ENCODE data around the gene CCBE1.

The CCBE1 gene

DNA sequence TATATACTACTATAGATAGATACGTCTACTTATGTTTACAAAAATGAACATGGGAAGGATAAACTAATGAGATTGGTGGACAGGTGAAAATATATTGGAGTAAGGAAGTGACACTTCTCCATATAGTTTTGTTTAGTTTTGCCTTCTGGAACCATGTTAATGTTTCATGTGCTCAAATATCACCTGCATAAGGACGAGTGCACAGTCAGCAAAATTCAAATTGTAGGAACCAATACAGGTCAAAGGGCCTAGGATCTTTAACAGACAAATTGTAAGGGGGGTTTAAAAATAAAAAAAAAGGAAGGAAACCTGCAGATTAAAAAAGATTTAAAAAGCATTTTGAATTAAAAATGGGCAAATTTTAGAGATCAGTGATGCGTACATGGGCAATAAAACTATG, 104.6 kb downstream of the CCBE1 start:
- Histone ChIP-seq H3K36me3 (ENCODE audit: control insufficient read depth, insufficient read depth, low read length, severe bottlenecking) (peaks cover 4% of the 10 kb centered on the region), H3K9me3 (ENCODE audit: control insufficient read depth, low read length) (no peaks in the 10 kb centered on the region), H3K27me3 (replicated peaks; ENCODE audit: control insufficient read depth, insufficient read depth, low read length) (no peaks in the 10 kb centered on the region), H3K9ac (ENCODE audit: low read length) (no peak overlapping the region), H3K4me3 (ENCODE audit: low read length) (no peak overlapping the region), H3K4me1 (ENCODE audit: control insufficient read depth, insufficient read depth, low read length) (peaks cover 18% of the 10 kb centered on the region)
- no peak for DNase-seq (ENCODE audit: low read depth)

DNA sequence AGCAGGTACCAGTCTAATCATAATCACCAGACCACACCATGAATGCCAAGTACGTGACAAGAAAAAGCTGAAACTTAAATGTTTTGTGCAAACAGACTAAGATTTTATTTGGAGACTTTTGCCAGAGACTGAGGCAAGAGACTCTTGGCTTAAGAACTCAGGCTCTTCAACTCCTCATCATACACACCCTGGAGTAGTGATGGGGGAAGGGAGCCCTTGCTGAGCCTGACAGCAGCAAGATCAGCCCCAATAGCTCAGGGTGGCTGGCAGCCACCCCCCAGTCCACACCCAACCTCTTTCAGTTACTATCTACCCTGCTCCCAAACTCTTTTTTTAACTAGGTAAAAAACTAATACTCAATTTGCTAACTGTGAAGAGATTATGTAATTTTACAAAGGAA, 114.8 kb downstream of the CCBE1 start:
- Histone ChIP-seq H3K36me3 (ENCODE audit: control insufficient read depth, insufficient read depth, low read length, severe bottlenecking) (no peaks in the 10 kb centered on the region), H3K4me1 (ENCODE audit: control insufficient read depth, insufficient read depth, low read length) (peaks cover 10% of the 10 kb centered on the region), H3K9me3 (ENCODE audit: control insufficient read depth, low read length) (no peaks in the 10 kb centered on the region), H3K4me3 (ENCODE audit: low read length) (no peak overlapping the region), H3K27me3 (replicated peaks; ENCODE audit: control insufficient read depth, insufficient read depth, low read length) (no peaks in the 10 kb centered on the region), H3K9ac (ENCODE audit: low read length) (no peak overlapping the region)
- DNase-seq (ENCODE audit: low read depth): no peak

DNA sequence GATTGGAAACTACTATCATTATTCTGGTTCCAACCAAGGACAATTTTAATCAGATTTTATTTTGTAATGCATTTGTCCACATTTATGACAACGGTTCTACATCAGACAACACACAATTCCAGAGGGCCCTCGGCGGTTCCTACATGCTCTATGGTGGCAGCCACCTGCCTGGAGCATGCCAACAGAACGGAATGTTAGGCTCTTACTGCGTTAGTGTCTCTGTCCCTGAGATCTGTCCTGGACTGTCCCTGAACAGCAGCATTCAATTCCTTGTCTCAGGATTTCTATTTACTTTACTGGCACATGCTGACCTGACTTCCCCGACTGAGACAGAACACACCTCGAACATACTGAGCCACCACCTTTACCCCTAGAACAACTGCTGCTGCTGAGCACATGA, 117.7 kb downstream of the CCBE1 start:
- H3K36me3 ChIP-seq (ENCODE audit: control insufficient read depth, insufficient read depth, low read length, severe bottlenecking): no peaks in the 10 kb centered on the region

DNA sequence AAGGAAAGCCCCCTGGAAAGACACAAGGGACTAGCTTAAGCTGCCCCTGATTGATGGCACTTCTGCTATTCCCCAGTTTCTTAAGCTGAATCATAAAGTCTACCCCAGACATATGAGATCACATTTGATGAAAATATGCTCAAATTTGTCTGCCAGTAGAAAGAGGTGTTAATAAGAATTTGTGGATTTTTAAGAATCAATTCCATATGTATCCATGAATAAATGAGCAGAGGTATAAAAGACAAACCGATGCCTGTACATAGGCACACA, 119.9 kb downstream of the CCBE1 start:
- no peaks in the 10 kb centered on the region for H3K9me3 ChIP-seq (ENCODE audit: control insufficient read depth, low read length)

More for the DNA sequence above, 117.7 kb downstream of the CCBE1 start:
- no peak overlapping the region for H3K9ac ChIP-seq (ENCODE audit: low read length)
- H3K9me3 ChIP-seq (ENCODE audit: control insufficient read depth, low read length): no peaks in the 10 kb centered on the region
- no peaks in the 10 kb centered on the region for H3K27me3 ChIP-seq (replicated peaks; ENCODE audit: control insufficient read depth, insufficient read depth, low read length)
- no peak overlapping the region for H3K4me3 ChIP-seq (ENCODE audit: low read length)
- no peak for DNase-seq (ENCODE audit: low read depth)
- H3K4me1 ChIP-seq (ENCODE audit: control insufficient read depth, insufficient read depth, low read length): peaks cover 10% of the 10 kb centered on the region

DNA sequence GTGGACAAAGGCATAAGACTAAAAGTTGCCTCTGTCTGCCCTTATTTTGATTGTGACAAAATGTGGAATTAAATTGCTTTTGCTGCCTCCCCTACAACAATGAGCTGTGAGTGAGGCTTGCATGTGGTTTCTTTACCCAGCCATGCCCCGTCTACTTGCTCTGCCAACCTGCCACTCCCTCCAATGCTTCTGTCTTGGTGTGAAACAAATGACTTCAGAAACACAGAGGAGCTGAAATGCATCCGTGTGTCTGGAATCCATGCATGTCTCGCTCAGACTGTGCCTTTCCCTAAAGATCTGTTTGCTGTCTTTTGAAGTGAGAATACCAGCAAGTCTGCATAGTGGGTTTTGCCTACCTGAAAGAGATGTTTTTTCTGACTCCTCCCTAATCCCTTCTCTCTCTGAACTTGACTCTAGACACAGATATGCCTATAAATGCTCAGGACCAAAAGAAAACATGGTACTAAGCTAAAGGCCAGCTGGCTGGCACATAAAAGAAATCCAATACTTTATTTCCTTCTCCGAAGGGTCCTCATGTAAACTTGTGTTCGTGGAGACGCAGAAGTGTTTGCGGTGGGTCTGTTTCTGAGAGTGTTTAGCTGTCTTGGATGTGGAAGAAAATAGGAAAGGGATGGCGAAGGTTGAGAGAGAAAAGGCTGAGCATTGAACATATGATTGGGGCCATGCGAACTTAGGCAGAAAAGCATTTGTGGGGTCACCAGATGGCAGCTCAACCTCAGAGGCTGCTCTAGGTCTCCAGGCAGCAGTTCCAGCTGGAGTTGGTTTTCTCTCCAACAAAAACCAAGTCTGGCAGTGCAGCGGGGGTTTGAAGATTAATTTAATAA, 120.5 kb downstream of the CCBE1 start:
- H3K27me3 ChIP-seq (replicated peaks; ENCODE audit: control insufficient read depth, insufficient read depth, low read length): no peaks in the 10 kb centered on the region
- DNase-seq (ENCODE audit: low read depth): no peak
- no peaks in the 10 kb centered on the region for H3K9me3 ChIP-seq (ENCODE audit: control insufficient read depth, low read length)
- H3K36me3 ChIP-seq (ENCODE audit: control insufficient read depth, insufficient read depth, low read length, severe bottlenecking): no peaks in the 10 kb centered on the region
- H3K9ac ChIP-seq (ENCODE audit: low read length): no peak overlapping the region
- H3K4me1 ChIP-seq (ENCODE audit: control insufficient read depth, insufficient read depth, low read length): peaks cover under 1% of the 10 kb centered on the region
- H3K4me3 ChIP-seq (ENCODE audit: low read length): no peak overlapping the region

More for the DNA sequence above, 119.9 kb downstream of the CCBE1 start:
- Histone ChIP-seq H3K4me3 (ENCODE audit: low read length) (no peak overlapping the region), H3K4me1 (ENCODE audit: control insufficient read depth, insufficient read depth, low read length) (peaks cover 6% of the 10 kb centered on the region), H3K27me3 (replicated peaks; ENCODE audit: control insufficient read depth, insufficient read depth, low read length) (no peaks in the 10 kb centered on the region), H3K9ac (ENCODE audit: low read length) (no peak overlapping the region), H3K36me3 (ENCODE audit: control insufficient read depth, insufficient read depth, low read length, severe bottlenecking) (no peaks in the 10 kb centered on the region)
- no peak for DNase-seq (ENCODE audit: low read depth)

- Histone ChIP-seq H3K36me3 (ENCODE audit: control insufficient read depth, insufficient read depth, low read length, severe bottlenecking) (no peaks in the 10 kb centered on the region), H3K27me3 (replicated peaks; ENCODE audit: control insufficient read depth, insufficient read depth, low read length) (no peaks in the 10 kb centered on the region), H3K4me3 (ENCODE audit: low read length) (no peak overlapping the region), H3K9ac (ENCODE audit: low read length) (no peak overlapping the region), H3K9me3 (ENCODE audit: control insufficient read depth, low read length) (no peaks in the 10 kb centered on the region), H3K4me1 (ENCODE audit: control insufficient read depth, insufficient read depth, low read length) (no peaks in the 10 kb centered on the region)
- no peak for DNase-seq (ENCODE audit: low read depth)
Observed at GRCh38 chr18:59575995-59576394, 121.2 kb downstream of the CCBE1 start.

DNA sequence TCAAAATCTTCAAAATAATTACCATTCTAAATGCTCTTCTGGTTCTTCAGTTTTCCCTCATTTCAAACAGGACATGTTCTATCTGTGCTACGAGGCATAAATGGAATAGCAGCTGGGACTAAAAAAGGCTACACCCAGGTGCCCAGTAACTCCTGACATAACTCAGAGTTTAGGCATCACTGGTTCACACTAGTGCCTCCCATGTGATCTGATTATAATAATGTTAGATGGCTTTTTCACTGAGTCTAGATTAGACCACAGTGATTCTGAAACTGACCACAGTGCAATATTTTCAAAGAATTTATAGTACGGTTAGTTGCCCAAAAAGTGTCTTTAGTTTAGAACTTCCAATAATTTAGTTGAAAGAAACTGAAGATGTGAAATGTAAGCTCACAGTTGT, 123.3 kb downstream of the CCBE1 start:
- no peak for DNase-seq (ENCODE audit: low read depth)
- Histone ChIP-seq H3K4me3 (ENCODE audit: low read length) (no peak overlapping the region), H3K9me3 (ENCODE audit: control insufficient read depth, low read length) (no peaks in the 10 kb centered on the region), H3K4me1 (ENCODE audit: control insufficient read depth, insufficient read depth, low read length) (no peaks in the 10 kb centered on the region), H3K9ac (ENCODE audit: low read length) (no peak overlapping the region), H3K27me3 (replicated peaks; ENCODE audit: control insufficient read depth, insufficient read depth, low read length) (no peaks in the 10 kb centered on the region), H3K36me3 (ENCODE audit: control insufficient read depth, insufficient read depth, low read length, severe bottlenecking) (no peaks in the 10 kb centered on the region)

- Histone ChIP-seq H3K9ac (ENCODE audit: low read length) (no peak overlapping the region), H3K36me3 (ENCODE audit: control insufficient read depth, insufficient read depth, low read length, severe bottlenecking) (no peaks in the 10 kb centered on the region), H3K27me3 (replicated peaks; ENCODE audit: control insufficient read depth, insufficient read depth, low read length) (no peaks in the 10 kb centered on the region), H3K4me3 (ENCODE audit: low read length) (no peak overlapping the region), H3K4me1 (ENCODE audit: control insufficient read depth, insufficient read depth, low read length) (no peaks in the 10 kb centered on the region), H3K9me3 (ENCODE audit: control insufficient read depth, low read length) (no peaks in the 10 kb centered on the region)
- no peak for DNase-seq (ENCODE audit: low read depth)
Observed at GRCh38 chr18:59571902-59572301, 125.3 kb downstream of the CCBE1 start.

DNA sequence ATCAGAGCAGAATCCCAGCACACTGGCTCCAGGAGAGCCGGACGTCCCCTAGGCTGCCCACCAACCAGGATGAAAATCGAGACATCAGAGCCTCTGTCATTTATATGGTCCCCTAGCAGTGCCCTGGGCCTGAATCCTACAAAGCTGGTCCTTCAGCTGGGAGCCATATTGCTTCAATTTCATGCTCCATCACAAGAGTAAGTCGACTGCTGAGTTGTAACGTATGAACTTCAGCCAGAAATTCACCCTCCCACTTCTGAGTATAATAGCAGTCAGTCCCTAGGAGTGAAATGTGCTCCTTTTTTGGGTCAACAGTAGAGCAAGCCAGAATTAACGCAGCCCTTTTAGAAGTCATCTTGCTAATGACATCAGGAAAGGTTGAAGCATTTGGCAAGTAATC, 126.4 kb downstream of the CCBE1 start:
- no peak overlapping the region for H3K4me3 ChIP-seq (ENCODE audit: low read length)
- DNase-seq (ENCODE audit: low read depth): no peak
- no peaks in the 10 kb centered on the region for H3K36me3 ChIP-seq (ENCODE audit: control insufficient read depth, insufficient read depth, low read length, severe bottlenecking)
- H3K27me3 ChIP-seq (replicated peaks; ENCODE audit: control insufficient read depth, insufficient read depth, low read length): no peaks in the 10 kb centered on the region
- H3K9ac ChIP-seq (ENCODE audit: low read length): no peak overlapping the region
- H3K9me3 ChIP-seq (ENCODE audit: control insufficient read depth, low read length): no peaks in the 10 kb centered on the region
- peaks cover 7% of the 10 kb centered on the region for H3K4me1 ChIP-seq (ENCODE audit: control insufficient read depth, insufficient read depth, low read length)

DNA sequence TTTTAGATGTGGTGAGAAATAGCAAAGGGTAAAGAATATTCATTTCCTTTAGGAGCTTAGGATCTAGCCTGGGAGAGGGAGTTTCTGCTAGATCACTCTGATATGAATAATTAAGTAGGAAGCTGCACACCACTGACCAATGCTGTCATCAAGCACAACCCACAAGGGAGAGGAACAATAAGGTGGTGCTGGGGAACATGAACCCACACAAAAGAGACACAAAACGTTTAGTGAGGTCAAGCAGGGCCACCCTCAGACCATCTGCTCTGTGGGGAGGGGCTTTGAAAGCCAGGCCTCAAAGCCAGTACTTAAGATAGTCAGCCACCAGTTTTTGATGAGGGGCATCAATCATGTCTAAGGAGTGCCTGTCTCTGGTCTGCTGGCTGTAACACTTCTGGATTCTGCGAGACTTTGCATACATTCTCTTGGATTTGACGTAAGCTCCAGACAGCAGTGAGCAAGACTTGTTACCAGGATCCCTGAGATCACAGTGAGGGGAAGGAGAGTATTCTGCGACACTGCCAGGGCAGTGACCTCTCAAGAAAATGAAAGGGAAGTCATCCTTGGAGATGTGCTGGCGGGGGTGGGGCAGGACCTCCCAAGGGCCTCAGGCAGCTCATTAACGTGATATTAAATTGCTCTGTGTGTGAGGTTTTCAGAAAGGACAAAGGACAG, 127.0 kb downstream of the CCBE1 start:
- no peak for DNase-seq (ENCODE audit: low read depth)
- H3K4me1 ChIP-seq (ENCODE audit: control insufficient read depth, insufficient read depth, low read length): peaks cover 9% of the 10 kb centered on the region

GRCh38 chr18:59569390-59569791, 127.8 kb downstream of the CCBE1 start:
- Histone ChIP-seq H3K9ac (ENCODE audit: low read length) (no peak overlapping the region), H3K36me3 (ENCODE audit: control insufficient read depth, insufficient read depth, low read length, severe bottlenecking) (no peaks in the 10 kb centered on the region), H3K9me3 (ENCODE audit: control insufficient read depth, low read length) (no peaks in the 10 kb centered on the region), H3K4me1 (ENCODE audit: control insufficient read depth, insufficient read depth, low read length) (peaks cover 14% of the 10 kb centered on the region), H3K27me3 (replicated peaks; ENCODE audit: control insufficient read depth, insufficient read depth, low read length) (no peaks in the 10 kb centered on the region), H3K4me3 (ENCODE audit: low read length) (no peak overlapping the region)
- no peak for DNase-seq (ENCODE audit: low read depth)

More for the DNA sequence above, 127.0 kb downstream of the CCBE1 start:
- no peak overlapping the region for H3K4me3 ChIP-seq (ENCODE audit: low read length)
- H3K9ac ChIP-seq (ENCODE audit: low read length): no peak overlapping the region
- H3K9me3 ChIP-seq (ENCODE audit: control insufficient read depth, low read length): no peaks in the 10 kb centered on the region
- no peaks in the 10 kb centered on the region for H3K36me3 ChIP-seq (ENCODE audit: control insufficient read depth, insufficient read depth, low read length, severe bottlenecking)
- no peaks in the 10 kb centered on the region for H3K27me3 ChIP-seq (replicated peaks; ENCODE audit: control insufficient read depth, insufficient read depth, low read length)
